NCI-H187 treated with DMSO at 0.1 percent for 48 hours (cell line): ENCODE data around the gene ISM1.

ENCODE experiments used
- DNase-seq: peaks from one replicate; lab custom pipeline; 2025; lab: John Stamatoyannopoulos, UW

ISM1 gene

DNA sequence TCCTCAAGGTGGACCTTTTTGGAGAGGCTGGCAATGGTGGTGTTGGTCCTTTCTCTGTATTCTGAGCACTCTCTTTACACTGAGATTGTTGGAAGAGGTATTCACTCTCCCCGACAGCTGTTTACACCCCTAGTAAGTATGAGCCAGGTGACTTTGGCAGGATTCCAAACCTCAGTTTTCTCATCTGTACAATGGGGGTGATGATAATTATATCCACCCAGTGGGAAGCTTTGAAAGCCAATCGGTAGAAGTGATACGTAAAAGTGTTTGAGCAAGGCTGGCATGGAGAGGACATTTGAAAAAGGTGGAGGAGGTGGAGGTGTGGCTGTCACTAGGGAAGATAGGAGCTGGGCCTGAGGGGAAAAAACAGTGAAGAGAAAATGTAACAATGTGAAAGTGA is 35.5 kb downstream of the ISM1 start:
- DNase-seq = no peak

DNA sequence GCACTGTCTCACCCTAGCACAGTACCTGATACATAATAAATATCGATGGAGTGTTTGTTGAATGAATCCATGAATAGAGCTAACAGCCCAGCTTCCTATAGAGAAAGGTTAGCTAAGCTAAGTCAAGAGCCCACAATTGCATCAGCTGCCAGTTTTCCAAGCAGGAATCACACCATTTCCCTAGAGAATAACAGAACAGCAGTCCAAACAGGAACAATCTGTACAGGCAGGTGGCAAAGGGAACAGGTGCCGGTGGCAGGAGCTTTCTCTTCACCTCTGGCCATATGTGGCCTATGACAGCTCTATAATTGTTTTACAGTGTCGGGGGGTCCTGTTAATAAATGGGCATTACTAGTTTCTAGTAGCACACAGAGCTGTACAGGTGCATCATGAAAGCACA is 38.8 kb downstream of the ISM1 start:
- peak; percentile 63 for DNase-seq

- DNase-seq = no peak
Observed at GRCh38 chr20:13260650-13261279, 39.7 kb downstream of the ISM1 start.

DNA sequence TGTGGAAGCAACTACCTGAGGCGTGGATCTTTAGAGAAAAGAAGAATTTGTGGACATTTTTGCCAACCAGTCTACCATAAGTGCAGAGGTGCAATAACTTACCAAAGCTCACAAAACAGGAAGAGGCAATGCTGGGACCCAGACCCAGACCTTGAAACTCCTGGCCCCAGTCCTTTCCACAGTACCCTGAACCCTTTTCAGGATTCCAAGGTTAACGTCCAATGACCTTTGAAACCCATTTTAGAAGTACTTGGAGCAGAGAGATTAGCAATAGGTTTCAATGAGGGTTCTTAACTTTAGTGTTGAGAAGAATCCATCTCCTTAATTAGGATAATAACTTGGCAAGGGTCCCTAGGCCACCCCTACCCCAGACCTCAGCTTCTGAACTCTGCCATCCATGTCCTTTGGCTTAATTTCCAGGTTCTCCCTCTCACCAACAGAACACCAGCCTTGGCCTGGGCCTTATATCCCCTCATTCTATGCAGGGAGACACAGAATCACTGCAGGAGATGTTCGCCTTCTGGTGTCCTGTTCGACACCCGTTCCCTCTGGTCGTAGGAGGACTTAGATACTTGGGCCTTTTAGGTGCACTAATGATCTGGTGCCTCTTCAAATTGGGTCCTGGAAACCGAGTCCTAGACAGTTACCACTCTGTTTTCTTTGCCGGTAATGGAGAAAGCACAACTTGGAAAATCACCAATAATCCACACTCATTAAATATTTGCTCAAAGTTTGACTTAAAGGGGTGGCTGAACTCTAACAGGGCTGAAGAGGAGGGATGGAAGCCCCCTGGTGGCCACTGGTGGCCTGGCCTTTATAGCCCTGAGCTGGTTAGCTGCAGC is 40.6 kb downstream of the ISM1 start:
- no peak for DNase-seq

GRCh38 chr20:13262302-13262650 is 41.2 kb downstream of the ISM1 start:
- no peak for DNase-seq

GRCh38 chr20:13262671-13263360 is 41.7 kb downstream of the ISM1 start:
- no peak for DNase-seq

GRCh38 chr20:13263451-13263850 is 42.4 kb downstream of the ISM1 start:
- no peak for DNase-seq

DNA sequence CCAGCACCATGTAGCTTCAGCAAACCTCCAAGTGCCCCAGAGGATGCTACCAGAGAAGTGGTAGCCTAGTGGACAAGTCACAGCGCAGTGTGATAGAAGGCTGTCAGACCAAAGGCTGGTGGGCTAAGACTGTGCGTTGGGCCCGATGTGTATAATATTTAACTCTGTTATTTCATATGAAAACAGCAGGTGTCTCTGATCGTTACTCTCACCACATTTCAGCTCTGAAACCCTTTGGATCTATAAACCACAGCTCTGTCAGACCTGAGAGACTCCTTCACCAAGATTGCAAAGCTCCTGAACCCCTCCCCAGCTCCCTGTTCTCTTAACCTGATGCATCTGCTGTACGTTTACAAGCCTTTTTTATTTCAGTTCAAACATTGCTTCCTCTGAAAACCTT is 43.8 kb downstream of the ISM1 start:
- DNase-seq = no peak

DNA sequence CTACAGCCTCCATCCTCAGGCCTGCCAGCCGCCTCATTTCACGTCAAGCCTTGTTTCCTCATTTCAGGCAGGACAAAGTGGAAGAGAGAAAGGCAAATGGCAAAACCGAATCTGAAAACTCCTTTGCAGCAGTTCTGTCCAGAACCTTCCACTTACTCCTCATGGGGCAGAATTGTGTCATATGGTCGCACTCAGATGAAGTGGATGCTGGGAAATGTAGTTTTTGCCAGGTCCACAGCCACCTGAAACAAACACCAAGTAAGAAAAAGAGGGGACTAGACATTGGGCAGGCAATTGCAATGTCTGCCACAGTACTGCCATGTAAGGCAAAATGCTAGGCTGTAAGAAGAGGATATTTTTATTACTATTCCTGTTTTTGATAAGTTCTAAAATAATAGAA is 44.9 kb downstream of the ISM1 start:
- DNase-seq = no peak

GRCh38 chr20:13267231-13267630 is 46.2 kb downstream of the ISM1 start:
- DNase-seq = no peak

DNA sequence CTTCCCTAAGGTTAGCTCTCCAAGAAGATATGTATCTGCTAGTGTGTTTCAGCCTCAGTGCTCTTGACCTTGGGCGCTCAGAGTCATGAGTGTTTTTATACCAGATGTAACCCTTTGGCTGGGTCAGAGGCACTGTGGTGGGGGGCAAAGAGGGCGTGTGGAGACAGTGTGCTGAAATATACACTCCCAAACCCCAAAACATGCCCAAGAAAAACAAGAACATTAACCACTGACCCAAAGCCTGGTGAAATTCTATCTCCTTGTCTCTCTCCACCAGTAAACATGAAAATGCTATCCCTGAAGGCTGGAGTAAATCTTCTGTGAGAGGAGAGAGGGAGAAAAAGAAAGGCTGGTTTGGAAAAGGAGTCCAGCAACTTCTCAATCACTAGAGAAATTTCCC is 47.9 kb downstream of the ISM1 start:
- no peak for DNase-seq

DNA sequence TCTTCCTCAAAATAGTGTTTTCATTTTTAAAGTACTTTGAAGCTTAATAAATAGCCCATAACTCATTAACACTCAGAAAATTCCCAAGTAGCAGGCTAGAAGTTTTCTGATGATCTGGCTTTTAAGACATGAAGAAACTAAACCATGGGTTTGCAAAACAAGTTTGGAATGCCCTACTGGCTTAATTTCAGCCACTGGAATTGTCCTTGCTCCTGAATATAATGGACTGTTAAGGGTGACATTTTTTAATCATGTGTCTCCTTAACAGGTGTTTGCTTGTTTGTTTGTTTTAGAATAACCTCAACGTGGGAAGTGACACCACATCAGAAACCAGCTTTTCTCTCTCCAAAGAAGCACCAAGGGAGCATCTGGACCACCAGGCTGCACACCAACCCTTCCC is 49.1 kb downstream of the ISM1 start:
- no peak for DNase-seq

DNA sequence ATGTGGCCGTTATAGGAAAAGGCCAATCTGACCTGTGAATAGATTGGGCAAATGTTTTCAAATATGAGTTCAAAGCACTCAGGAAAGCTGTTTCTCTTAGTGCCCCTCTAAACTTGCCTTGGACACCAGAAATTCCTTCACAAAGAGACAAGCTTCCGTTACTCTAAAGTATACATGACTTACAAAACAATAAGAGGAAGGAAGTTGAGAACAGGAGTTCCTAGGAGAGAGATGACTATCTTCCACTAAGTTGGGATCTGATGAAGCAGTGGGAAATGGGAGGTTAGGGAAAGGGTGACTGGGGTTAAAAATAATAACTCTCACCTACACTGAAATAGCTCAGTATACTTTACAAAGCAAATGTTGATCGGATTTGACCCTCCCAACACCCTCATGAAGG is 50.0 kb downstream of the ISM1 start:
- DNase-seq = no peak

- no peak for DNase-seq
Observed at GRCh38 chr20:13271977-13272975, 51.2 kb downstream of the ISM1 start.

GRCh38 chr20:13274275-13274861 is 53.3 kb downstream of the ISM1 start:
- DNase-seq = peak; percentile 11

DNA sequence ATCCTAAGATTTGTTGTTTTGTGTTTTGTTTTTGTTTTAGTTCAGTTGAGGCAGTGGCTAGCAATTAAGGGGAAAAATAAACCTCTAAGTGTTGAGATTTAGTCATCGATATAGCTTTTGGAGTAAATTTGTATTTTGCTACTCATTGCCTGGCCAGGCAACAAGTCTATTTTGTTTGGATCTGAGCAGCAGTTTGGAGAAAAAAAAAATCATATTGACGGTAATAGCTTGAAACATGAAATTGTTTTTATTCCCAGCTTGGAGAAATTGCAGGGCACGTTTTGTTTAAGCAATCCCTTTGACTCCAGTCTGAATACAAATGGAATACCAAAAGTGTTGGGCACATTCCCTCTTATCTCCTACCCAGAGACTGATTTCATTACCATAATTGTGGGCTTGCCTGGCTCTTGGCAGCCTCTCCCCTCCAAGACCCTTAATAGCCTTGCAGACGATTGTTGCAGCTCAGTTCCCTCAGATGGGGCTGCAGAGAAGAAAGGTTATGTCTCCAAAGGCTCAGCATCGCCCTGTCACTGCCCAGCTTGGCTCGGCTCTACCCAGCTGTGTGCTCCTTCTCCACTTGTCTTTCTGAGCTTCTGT is 56.0 kb downstream of the ISM1 start:
- DNase-seq = no peak

GRCh38 chr20:13277663-13278295 is 56.7 kb downstream of the ISM1 start:
- no peak for DNase-seq

DNA sequence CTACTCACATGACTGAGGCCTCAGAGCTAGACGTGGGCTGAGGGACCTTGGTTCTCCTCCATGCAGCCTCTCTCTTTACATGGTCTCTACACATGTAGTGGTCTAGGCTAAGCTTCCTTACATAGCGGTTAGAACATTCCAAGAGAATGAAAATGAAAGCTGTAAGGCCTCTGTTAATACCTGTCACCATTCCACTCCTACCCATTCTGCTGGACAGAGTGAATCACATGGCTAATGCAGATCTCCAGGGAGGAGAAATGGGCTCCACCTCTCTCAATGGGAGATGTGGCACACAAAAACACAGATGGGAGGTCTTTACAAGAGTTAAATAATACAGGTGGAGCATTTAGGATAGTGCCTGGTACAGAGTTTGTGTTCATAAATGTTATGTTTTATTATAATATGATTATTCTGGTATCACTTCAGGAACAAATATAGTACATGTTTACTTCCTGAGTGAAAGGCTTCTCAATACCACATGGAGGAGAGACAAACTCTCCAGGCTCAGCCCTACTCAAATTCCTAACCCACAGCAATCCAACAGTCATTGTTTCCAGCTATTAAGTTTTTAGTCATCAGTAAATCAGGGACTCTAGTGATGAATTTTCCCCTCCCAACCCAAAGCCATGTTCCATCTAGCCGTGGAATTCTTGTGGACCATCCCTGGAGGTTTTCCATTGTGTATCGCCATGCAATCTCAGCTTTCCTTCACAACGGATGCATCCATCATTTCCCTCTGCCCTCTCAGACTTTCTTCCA is 57.9 kb downstream of the ISM1 start:
- DNase-seq = no peak

GRCh38 chr20:13280609-13281324 is 59.7 kb downstream of the ISM1 start:
- no peak for DNase-seq
